Mammary epithelial cell (primary cell): Measurements from ENCODE around the gene CD79B.

ENCODE experiments used
- EZH2 ChIP-seq: IDR thresholded peaks from 2 replicates; pipeline ENCODE4 v1.6.1; 2012; ENCODE audit warnings: low read length, inconsistent platforms, borderline replicate concordance
- TF ChIP-seq, protein P1 (sequence below), 2 donors: IDR thresholded peaks in 1 of 2; conservative IDR thresholded peaks in 1 of 2; 2 replicates each; pipeline ENCODE4 v1.5.1; 2011 to 2012; ENCODE audit warnings: inconsistent platforms in 2 of 2, low read length in 2 of 2, mild to moderate bottlenecking in 2 of 2, control low read depth in 1 of 2, low read depth in 1 of 2; ENCODE audit not compliant: insufficient read depth in 1 of 2; ENCODE audit errors: extremely low read depth in 1 of 2

- TF ChIP-seq, protein P1, sequence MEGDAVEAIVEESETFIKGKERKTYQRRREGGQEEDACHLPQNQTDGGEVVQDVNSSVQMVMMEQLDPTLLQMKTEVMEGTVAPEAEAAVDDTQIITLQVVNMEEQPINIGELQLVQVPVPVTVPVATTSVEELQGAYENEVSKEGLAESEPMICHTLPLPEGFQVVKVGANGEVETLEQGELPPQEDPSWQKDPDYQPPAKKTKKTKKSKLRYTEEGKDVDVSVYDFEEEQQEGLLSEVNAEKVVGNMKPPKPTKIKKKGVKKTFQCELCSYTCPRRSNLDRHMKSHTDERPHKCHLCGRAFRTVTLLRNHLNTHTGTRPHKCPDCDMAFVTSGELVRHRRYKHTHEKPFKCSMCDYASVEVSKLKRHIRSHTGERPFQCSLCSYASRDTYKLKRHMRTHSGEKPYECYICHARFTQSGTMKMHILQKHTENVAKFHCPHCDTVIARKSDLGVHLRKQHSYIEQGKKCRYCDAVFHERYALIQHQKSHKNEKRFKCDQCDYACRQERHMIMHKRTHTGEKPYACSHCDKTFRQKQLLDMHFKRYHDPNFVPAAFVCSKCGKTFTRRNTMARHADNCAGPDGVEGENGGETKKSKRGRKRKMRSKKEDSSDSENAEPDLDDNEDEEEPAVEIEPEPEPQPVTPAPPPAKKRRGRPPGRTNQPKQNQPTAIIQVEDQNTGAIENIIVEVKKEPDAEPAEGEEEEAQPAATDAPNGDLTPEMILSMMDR (conservative IDR thresholded peaks at IDR 0.05 in 1 of 2, IDR thresholded peaks at IDR 0.05 in 1 of 2; ENCODE audit: extremely low read depth in 1 of 2, insufficient read depth in 1 of 2, low read depth in 1 of 2, low read length in 2 of 2): no peak
- TF ChIP-seq EZH2: no peak
Measured at GRCh38 chr17:63917646-63918045, 14.5 kb downstream of the CD79B start.
